ENCODE results near the gene DTX2.
"Not testable (repeated sequence)": the region's sequence is repeated elsewhere in the genome, so short reads cannot be mapped to it uniquely, and the experiment has no call there.

DTX2 gene

GRCh38 chr7:76461464-76462101 is at the start of gene DTX2:
Gene DTX2 (plus strand): TSS chr7:76461709. CDS start chr7:76480510, 18,801 bp downstream.
- peak; percentile 82 for DNase-seq

- no peak for DNase-seq
Observed at GRCh38 chr7:76412249-76412648, 49.3 kb upstream of the DTX2 start.

GRCh38 chr7:76417654-76418310 is 43.7 kb upstream of the DTX2 start:
- DNase-seq = not testable (repeated sequence)

GRCh38 chr7:76421097-76421496 is 40.4 kb upstream of the DTX2 start:
- DNase-seq = not testable (repeated sequence)

GRCh38 chr7:76423666-76424412 is 37.7 kb upstream of the DTX2 start:
- DNase-seq = no peak

GRCh38 chr7:76424413-76425111 is 36.9 kb upstream of the DTX2 start, which contains the start of gene ZP3:
Gene ZP3 (plus strand): TSS chr7:76424950. CDS start chr7:76424965, 15 bp downstream.
- DNase-seq = no peak

GRCh38 chr7:76425156-76425555 is 36.4 kb upstream of the DTX2 start:
- DNase-seq = no peak

GRCh38 chr7:76425558-76425957 is 36.0 kb upstream of the DTX2 start:
- DNase-seq = not testable (repeated sequence)

- DNase-seq = no peak
Observed at GRCh38 chr7:76426246-76426645, 35.3 kb upstream of the DTX2 start.

GRCh38 chr7:76427635-76428034 is 33.9 kb upstream of the DTX2 start:
- no peak for DNase-seq

GRCh38 chr7:76428149-76428823 is 33.2 kb upstream of the DTX2 start:
- DNase-seq = no peak

GRCh38 chr7:76428868-76429805 is 32.4 kb upstream of the DTX2 start:
- DNase-seq = no peak

- no peak for DNase-seq
Observed at GRCh38 chr7:76430211-76430610, 31.3 kb upstream of the DTX2 start.

GRCh38 chr7:76430836-76431235 is 30.7 kb upstream of the DTX2 start:
- DNase-seq = no peak

- peak; percentile 77 for DNase-seq
Observed at GRCh38 chr7:76437873-76438272, 23.6 kb upstream of the DTX2 start.

- DNase-seq = not testable (repeated sequence)
Observed at GRCh38 chr7:76439120-76439888, 22.2 kb upstream of the DTX2 start.

- DNase-seq = not testable (repeated sequence)
Observed at GRCh38 chr7:76440404-76440803, 21.1 kb upstream of the DTX2 start.

- not testable (repeated sequence) for DNase-seq
Observed at GRCh38 chr7:76441792-76442191, 19.7 kb upstream of the DTX2 start.

- DNase-seq = not testable (repeated sequence)
Observed at GRCh38 chr7:76442664-76443446, 18.7 kb upstream of the DTX2 start.

- not testable (repeated sequence) for DNase-seq
Observed at GRCh38 chr7:76443846-76444245, 17.7 kb upstream of the DTX2 start.

All from activated effector memory CD4-positive, alpha-beta T cell treated with anti-CD3 and anti-CD28 coated beads, Interleukin-2, amount 50 U/mL, for 16 hours (primary cell).